K562 (cell line): ENCODE measurements around the gene TRIM47. TPM values are rescaled to one million over a fixed set of nuclear protein-coding genes. Genes with fewer than 3 reads are reported as not detected.
A peak's percentile ranks its signal among the peaks of the same experiment; 100 is the strongest.

Experiments used
- ASH1L ChIP-seq: fragments of 450-650 bp; IDR thresholded peaks from 2 replicates; pipeline ENCODE4 v1.6.1; 2018; ENCODE audit warnings: borderline replicate concordance, mild to moderate bottlenecking, low read depth; ENCODE audit not compliant: partially characterized antibody
- C11orf30 ChIP-seq: fragments of 450-650 bp; IDR thresholded peaks from 2 replicates; pipeline ENCODE4 v1.6.1; 2016; ENCODE audit warnings: low read depth, mild to moderate bottlenecking
- CBFB ChIP-seq: sonication (generic); formaldehyde crosslinking; IDR thresholded peaks from 2 replicates; pipeline ENCODE4 v1.4.0; 2020; ENCODE audit warnings: mild to moderate bottlenecking, missing genetic modification reagents
- HLTF ChIP-seq: fragments of 450-650 bp; IDR thresholded peaks from 2 replicates; pipeline ENCODE4 v1.6.1; 2016
- MCM2 ChIP-seq: fragments of 450-650 bp; IDR thresholded peaks from 2 replicates; pipeline ENCODE4 v1.6.1; 2017; ENCODE audit warnings: low read depth, mild to moderate bottlenecking
- NCOA6 ChIP-seq: fragments of 450-650 bp; IDR thresholded peaks from 2 replicates; pipeline ENCODE4 v1.6.1; 2017; ENCODE audit warnings: mild to moderate bottlenecking
- NR1H2 ChIP-seq: sonication (generic); formaldehyde crosslinking; IDR thresholded peaks from 2 replicates; pipeline ENCODE4 v1.4.0; 2020; ENCODE audit warnings: mild to moderate bottlenecking, missing genetic modification reagents
- PRMT5 ChIP-seq: sonication (generic); formaldehyde crosslinking; IDR thresholded peaks from 2 replicates; pipeline ENCODE4 v1.5.0; 2020; ENCODE audit warnings: missing genetic modification reagents
- RBFOX2 ChIP-seq: fragments of 200-400 bp; formaldehyde crosslinking; IDR thresholded peaks from 2 replicates; pipeline ENCODE4 v1.6.1; 2017; ENCODE audit warnings: low read depth, mild to moderate bottlenecking, low read length, moderate library complexity
- SMARCE1 ChIP-seq: fragments of 450-650 bp; IDR thresholded peaks from 2 replicates; pipeline ENCODE4 v1.7.1; 2016; ENCODE audit warnings: mild to moderate bottlenecking
- SMC3 ChIP-seq: conservative IDR thresholded peaks from 2 replicates; pipeline ENCODE4 v1.6.1; 2011; ENCODE audit warnings: low read depth, low read length, improper control_type of control experiment; ENCODE audit not compliant: insufficient read depth
- SRSF9 ChIP-seq: fragments of 200-400 bp; formaldehyde crosslinking; IDR thresholded peaks from 2 replicates; pipeline ENCODE4 v1.6.1; 2017; ENCODE audit warnings: low read depth, low read length, borderline replicate concordance
- ZNF75A ChIP-seq: fragments of 450-650 bp; formaldehyde crosslinking; IDR thresholded peaks from 2 replicates; pipeline ENCODE4 v1.4.0; 2020; ENCODE audit warnings: mild to moderate bottlenecking
- ZZZ3 ChIP-seq: fragments of 450-650 bp; IDR thresholded peaks from 2 replicates; pipeline ENCODE4 v1.6.1; 2016; ENCODE audit warnings: antibody characterized with exemption, mild to moderate bottlenecking, moderate library complexity
- polyA plus RNA-seq, 8 experiments: library from polyadenylated mRNA; depleted of rRNA in 4 of 8; stranded (reverse) in 5 of 8; unstranded in 3 of 8; fragments of >200 nt; fragmentation: Nextera tagmentation in 2 of 8; fragmentation: Illumina TruSeq in 1 of 8; extraction: Ambion mirVana in 2 of 8; extraction: Trizol in 1 of 8; gene quantifications; 2 replicates each; pipeline versions ENCODE4 v1.2.1 to v1.2.3, GENCODE V29; 2011 to 2014; ENCODE audit warnings: inconsistent platforms in 1 of 8, missing spikeins in 1 of 8
- total RNA-seq, 7 experiments: library from RNA; depleted of rRNA in 6 of 7; stranded (reverse); fragments of >200 nt in 6 of 7; fragmentation: Illumina TruSeq in 2 of 7; extraction: Trizol in 2 of 7; gene quantifications; 2 replicates each; pipeline versions ENCODE4 v1.2.1 to v1.2.3, GENCODE V29; 2011 to 2021; ENCODE audit warnings: low replicate concordance in 1 of 7
- TF ChIP-seq, protein P1 (sequence below), 2 experiments: IDR thresholded peaks in 1 of 2; conservative IDR thresholded peaks in 1 of 2; 2 replicates each; pipeline ENCODE4 v1.6.1; 2016; ENCODE audit warnings: low read depth in 2 of 2, mild to moderate bottlenecking in 1 of 2, missing compliant biosample characterization in 1 of 2, missing genetic modification characterization in 1 of 2, moderate library complexity in 1 of 2
- TF ChIP-seq, protein P2 (sequence below): fragments of 450-650 bp; formaldehyde crosslinking; IDR thresholded peaks from 2 replicates; pipeline ENCODE4 v1.4.0; 2022; ENCODE audit warnings: mild to moderate bottlenecking, moderate library complexity
- TF ChIP-seq, protein P3 (sequence below): fragments of 250-450 bp; sonication (Bioruptor Pico); IDR thresholded peaks from 2 replicates; pipeline ENCODE4 v1.4.0; 2020
- TF ChIP-seq, protein P4 (sequence below): sonication (generic); formaldehyde crosslinking; IDR thresholded peaks from 2 replicates; pipeline ENCODE4 v1.8.1; 2022; ENCODE audit warnings: missing genetic modification reagents

Gene TRIM47
- total and polyA plus RNA-seq, 9 of the 15 experiments (the other 6 are each of a cell fraction or from before 2014, with no cell fraction given), result 0.56 to 6.1 (median 3.2) TPM

DNA sequence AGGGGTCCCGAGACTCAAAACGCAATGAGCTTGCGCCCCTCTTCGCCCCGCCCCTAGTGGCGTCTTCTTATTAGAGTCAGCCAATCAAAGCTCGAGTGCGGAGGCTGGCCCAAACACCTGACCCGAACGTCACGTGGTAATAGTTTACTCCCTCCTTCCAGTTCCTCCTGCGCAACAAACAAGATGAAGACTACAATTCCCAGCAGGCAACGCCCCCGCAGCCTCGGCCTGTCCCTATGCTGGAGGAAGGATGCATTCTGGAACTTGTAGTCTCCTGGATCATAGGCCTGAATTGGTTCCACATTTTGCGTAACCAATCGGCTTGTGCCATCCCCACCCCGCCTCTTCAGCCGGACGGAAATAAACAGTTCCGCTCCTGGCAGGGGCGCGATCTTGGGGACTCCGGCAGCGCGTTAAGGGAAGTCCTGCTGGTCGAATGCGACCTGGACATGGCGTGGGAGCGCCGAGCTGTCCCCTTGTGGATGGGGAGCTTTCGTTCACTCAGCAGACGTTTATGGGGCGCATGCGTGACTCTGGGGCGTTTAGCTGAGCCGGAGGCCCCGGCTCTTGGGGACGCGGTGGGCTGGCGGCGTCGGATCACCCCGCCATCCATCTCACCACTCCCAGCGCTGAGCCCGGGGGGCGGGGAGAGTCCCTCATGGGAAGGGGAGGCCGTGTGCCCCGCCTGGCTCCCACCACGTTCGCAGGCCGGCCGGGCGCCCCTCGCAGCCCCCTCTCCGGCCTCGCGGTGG, 22.9 kb downstream of the TRIM47 start, which contains the start of gene WBP2 (continued):
- TF ChIP-seq ZNF75A (CRISPR knock-in tag) (no peak), ZZZ3 (no peak), RBFOX2 (peak; percentile 99), CBFB (CRISPR knock-in tag) (no peak), PRMT5 (CRISPR knock-in tag) (no peak), HLTF (no peak; the same call in 1 of the 2 replicates), NR1H2 (CRISPR knock-in tag) (no peak), NCOA6 (no peak), C11orf30 (peak; percentile 85), SMC3 (0 out of 2 replicates have a peak, but pooled peaks have one; percentile 10), ASH1L (no peak), SMARCE1 (no peak), MCM2 (no peak), SRSF9 (no peak)
- TF ChIP-seq, protein P1, sequence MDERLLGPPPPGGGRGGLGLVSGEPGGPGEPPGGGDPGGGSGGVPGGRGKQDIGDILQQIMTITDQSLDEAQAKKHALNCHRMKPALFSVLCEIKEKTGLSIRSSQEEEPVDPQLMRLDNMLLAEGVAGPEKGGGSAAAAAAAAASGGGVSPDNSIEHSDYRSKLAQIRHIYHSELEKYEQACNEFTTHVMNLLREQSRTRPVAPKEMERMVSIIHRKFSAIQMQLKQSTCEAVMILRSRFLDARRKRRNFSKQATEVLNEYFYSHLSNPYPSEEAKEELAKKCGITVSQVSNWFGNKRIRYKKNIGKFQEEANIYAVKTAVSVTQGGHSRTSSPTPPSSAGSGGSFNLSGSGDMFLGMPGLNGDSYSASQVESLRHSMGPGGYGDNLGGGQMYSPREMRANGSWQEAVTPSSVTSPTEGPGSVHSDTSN (CRISPR knock-in tag; IDR thresholded peaks at IDR 0.05; ENCODE audit: low read depth), result no peak
- TF ChIP-seq, protein P1 (tag; conservative IDR thresholded peaks at IDR 0.05; ENCODE audit: low read depth), result no peak
- TF ChIP-seq, protein P2, sequence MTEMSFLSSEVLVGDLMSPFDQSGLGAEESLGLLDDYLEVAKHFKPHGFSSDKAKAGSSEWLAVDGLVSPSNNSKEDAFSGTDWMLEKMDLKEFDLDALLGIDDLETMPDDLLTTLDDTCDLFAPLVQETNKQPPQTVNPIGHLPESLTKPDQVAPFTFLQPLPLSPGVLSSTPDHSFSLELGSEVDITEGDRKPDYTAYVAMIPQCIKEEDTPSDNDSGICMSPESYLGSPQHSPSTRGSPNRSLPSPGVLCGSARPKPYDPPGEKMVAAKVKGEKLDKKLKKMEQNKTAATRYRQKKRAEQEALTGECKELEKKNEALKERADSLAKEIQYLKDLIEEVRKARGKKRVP, result no peak
- TF ChIP-seq, protein P3, sequence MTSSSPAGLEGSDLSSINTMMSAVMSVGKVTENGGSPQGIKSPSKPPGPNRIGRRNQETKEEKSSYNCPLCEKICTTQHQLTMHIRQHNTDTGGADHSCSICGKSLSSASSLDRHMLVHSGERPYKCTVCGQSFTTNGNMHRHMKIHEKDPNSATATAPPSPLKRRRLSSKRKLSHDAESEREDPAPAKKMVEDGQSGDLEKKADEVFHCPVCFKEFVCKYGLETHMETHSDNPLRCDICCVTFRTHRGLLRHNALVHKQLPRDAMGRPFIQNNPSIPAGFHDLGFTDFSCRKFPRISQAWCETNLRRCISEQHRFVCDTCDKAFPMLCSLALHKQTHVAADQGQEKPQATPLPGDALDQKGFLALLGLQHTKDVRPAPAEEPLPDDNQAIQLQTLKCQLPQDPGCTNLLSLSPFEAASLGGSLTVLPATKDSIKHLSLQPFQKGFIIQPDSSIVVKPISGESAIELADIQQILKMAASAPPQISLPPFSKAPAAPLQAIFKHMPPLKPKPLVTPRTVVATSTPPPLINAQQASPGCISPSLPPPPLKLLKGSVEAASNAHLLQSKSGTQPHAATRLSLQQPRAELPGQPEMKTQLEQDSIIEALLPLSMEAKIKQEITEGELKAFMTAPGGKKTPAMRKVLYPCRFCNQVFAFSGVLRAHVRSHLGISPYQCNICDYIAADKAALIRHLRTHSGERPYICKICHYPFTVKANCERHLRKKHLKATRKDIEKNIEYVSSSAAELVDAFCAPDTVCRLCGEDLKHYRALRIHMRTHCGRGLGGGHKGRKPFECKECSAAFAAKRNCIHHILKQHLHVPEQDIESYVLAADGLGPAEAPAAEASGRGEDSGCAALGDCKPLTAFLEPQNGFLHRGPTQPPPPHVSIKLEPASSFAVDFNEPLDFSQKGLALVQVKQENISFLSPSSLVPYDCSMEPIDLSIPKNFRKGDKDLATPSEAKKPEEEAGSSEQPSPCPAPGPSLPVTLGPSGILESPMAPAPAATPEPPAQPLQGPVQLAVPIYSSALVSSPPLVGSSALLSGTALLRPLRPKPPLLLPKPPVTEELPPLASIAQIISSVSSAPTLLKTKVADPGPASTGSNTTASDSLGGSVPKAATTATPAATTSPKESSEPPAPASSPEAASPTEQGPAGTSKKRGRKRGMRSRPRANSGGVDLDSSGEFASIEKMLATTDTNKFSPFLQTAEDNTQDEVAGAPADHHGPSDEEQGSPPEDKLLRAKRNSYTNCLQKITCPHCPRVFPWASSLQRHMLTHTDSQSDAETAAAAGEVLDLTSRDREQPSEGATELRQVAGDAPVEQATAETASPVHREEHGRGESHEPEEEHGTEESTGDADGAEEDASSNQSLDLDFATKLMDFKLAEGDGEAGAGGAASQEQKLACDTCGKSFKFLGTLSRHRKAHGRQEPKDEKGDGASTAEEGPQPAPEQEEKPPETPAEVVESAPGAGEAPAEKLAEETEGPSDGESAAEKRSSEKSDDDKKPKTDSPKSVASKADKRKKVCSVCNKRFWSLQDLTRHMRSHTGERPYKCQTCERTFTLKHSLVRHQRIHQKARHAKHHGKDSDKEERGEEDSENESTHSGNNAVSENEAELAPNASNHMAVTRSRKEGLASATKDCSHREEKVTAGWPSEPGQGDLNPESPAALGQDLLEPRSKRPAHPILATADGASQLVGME (CRISPR knock-in tag), result peak; percentile 85; the same call in 1 of the 2 replicates
- TF ChIP-seq, protein P4, sequence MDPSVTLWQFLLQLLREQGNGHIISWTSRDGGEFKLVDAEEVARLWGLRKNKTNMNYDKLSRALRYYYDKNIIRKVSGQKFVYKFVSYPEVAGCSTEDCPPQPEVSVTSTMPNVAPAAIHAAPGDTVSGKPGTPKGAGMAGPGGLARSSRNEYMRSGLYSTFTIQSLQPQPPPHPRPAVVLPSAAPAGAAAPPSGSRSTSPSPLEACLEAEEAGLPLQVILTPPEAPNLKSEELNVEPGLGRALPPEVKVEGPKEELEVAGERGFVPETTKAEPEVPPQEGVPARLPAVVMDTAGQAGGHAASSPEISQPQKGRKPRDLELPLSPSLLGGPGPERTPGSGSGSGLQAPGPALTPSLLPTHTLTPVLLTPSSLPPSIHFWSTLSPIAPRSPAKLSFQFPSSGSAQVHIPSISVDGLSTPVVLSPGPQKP, result no peak
